GM12891 (cell line): ENCODE results near the gene PLA2G10.
"Not testable (repeated sequence)": the region's sequence is repeated elsewhere in the genome, so short reads cannot be mapped to it uniquely, and the experiment has no call there.

ENCODE experiments used
- POLR2A ChIP-seq: IDR thresholded peaks from 2 replicates; pipeline ENCODE4 v1.6.1; 2011; ENCODE audit warnings: low read depth, low read length, control low read depth
- POLR2AphosphoS5 ChIP-seq: IDR thresholded peaks from 2 replicates; pipeline ENCODE4 v1.6.1; 2011; ENCODE audit warnings: low read depth, low read length, control low read depth
- POU2F2 ChIP-seq: IDR thresholded peaks from 2 replicates; pipeline ENCODE4 v1.6.1; 2011; ENCODE audit warnings: low read depth, mild to moderate bottlenecking, control low read depth, low read length, moderate library complexity
- SPI1 ChIP-seq: IDR thresholded peaks from 2 replicates; pipeline ENCODE4 v1.6.1; 2011; ENCODE audit warnings: low read depth, low read length, control low read depth
- TAF1 ChIP-seq: IDR thresholded peaks from 2 replicates; pipeline ENCODE4 v1.6.1; 2011; ENCODE audit warnings: low read depth, low read length, control low read depth

DNA sequence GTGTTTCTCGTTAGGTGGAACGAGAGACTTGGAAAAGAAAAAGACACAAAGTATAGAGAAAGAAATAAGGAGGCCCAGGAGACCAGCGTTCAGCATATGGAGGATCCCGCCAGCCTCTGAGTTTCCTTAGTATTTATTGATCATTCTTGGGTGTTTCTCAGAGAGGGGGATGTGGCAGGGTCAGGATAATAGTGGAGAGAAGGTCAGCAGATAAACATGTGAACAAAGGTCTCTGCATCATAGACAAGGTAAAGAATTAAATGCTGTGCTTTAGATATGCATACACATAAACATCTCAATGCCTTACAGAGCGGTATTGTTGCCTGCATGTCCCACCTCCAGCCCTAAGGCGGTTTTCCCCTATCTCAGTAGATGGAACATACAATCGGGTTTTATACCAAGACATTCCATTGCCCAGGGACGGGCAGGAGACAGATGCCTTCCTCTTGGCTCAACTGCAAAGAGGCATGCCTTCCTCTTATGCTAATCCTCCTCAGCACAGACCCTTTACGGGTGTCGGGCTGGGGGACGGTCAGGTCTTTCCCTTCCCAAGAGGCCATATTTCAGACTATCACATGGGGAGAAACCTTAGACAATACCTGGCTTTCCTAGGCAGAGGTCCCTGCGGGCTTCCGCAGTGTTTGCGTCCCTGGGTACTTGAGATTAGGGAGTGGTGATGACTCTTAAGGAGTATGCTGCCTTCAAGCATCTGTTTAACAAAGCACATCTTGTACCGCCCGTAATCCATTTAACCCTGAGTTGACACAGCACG lies 57.7 kb downstream of the PLA2G10 start:
- TF ChIP-seq POLR2A, POU2F2, POLR2AphosphoS5, TAF1, SPI1: not testable (repeated sequence)
